Esophagus muscularis mucosa (tissue), 4 donors: Measurements from ENCODE around the gene ATF3.

Source experiments
- EP300 ChIP-seq: sonication (generic); formaldehyde crosslinking; IDR thresholded peaks from one replicate; pipeline ENCODE4 v1.6.1; 2017; ENCODE audit warnings: antibody characterized with exemption
- POLR2A ChIP-seq: fragments of 450-650 bp; IDR thresholded peaks from one replicate; pipeline ENCODE4 v1.6.1; 2017; ENCODE audit warnings: antibody characterized with exemption, moderate library complexity, mild to moderate bottlenecking, low read depth
- POLR2AphosphoS5 ChIP-seq, 2 donors: sonication (generic); formaldehyde crosslinking; IDR thresholded peaks; one replicate each; pipeline ENCODE4 v1.6.1; 2017; ENCODE audit warnings: antibody characterized with exemption in 2 of 2
- TF ChIP-seq, protein P1 (sequence below), 3 experiments: fragments of 200-600 bp in 2 of 3; fragments of 450-650 bp in 1 of 3; sonication (generic) in 2 of 3; IDR thresholded peaks; one replicate each; pipeline ENCODE4 v1.5.1; 2017 to 2019; ENCODE audit warnings: antibody characterized with exemption in 3 of 3, mild to moderate bottlenecking in 2 of 3, moderate library complexity in 1 of 3

DNA sequence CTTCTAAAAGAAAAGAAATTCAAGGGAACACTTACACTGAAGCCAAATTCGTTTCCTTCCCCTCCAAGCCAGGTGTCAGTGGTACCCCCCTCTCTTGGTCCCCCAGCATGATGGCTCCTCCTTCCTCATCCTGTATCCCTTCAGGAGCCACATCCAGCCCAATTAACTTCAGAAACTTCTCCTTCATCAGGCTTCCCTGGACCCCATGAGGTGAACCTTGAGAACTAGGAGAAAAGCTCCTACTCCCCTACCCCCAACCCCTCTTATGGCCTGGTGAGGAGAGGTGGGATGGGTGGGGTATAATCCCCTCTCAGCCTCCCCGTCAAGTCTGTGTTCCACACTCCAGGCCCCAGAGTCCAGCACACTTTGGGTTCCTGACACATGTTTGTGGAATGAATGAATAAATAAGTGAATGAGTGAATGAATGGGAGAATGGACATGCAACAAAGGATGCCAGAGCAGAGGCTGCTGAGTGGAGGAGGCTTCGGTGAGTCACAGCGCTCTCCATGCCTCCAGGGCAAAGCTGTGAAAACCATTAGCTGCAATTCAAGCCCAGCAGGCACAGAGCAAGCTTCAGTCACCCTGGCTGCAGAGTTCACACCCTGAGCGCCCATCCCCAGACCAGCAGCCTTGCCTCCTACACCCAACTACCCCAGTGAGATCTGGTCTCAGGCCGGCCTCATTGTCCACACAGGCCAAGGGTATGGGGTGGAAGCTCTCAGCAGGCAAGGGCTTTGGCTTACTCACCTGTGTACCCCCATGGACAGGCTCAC lies 47.3 kb downstream of the ATF3 start:
- no peak for TF ChIP-seq POLR2A
- TF ChIP-seq, protein P1, sequence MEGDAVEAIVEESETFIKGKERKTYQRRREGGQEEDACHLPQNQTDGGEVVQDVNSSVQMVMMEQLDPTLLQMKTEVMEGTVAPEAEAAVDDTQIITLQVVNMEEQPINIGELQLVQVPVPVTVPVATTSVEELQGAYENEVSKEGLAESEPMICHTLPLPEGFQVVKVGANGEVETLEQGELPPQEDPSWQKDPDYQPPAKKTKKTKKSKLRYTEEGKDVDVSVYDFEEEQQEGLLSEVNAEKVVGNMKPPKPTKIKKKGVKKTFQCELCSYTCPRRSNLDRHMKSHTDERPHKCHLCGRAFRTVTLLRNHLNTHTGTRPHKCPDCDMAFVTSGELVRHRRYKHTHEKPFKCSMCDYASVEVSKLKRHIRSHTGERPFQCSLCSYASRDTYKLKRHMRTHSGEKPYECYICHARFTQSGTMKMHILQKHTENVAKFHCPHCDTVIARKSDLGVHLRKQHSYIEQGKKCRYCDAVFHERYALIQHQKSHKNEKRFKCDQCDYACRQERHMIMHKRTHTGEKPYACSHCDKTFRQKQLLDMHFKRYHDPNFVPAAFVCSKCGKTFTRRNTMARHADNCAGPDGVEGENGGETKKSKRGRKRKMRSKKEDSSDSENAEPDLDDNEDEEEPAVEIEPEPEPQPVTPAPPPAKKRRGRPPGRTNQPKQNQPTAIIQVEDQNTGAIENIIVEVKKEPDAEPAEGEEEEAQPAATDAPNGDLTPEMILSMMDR (IDR thresholded peaks at IDR 0.05), result no peak
- no peak for TF ChIP-seq POLR2AphosphoS5 (IDR thresholded peaks at IDR 0.05)
- TF ChIP-seq EP300, result no peak
